ENCODE data around the gene NEUROG3. TPM values are rescaled to one million over a fixed set of nuclear protein-coding genes. Genes with fewer than 3 reads are reported as not detected.

The NEUROG3 gene
- not detected for polyA plus RNA-seq (2012; ENCODE audit: insufficient read depth, insufficient read length)

DNA sequence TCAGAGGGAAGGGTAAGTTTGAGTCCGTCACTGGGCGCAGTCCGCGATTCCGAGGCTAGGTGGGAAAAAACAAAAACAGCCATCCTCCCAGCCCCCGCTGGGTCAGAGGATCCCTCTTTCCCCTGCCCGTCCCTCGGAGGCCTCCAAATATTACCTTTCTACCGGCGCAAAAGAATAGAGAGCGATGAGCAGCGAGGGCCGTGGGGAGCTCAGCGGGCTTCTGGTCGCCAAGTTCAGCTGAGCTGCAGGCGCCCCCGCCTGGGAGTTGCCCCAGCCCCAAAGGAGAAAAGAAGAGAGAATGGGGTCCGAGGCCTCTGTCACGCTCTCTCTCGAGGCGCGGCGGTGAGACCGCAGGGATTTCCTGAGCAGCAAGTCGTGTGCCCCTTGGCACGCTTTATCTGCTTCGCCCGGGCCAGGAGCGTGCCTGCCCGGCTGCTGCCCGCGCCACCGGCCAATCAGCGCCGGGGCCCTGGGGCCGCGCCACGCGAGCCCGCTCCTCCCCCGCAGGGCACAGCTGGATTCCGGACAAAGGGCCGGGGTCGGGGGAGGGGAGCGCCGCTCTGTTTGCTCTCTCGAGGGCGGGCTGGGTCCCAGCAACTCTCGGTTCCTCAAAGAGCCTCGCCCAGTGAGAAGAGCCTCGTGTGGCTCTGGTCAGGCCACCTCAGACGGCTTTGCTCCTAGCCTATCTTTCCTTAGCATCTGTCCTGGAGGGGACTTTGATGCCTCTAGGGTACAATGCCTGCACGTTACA, at the start of gene NEUROG3:
Gene NEUROG3 (minus strand): TSS at position 367 of the 751 bp plus-strand sequence. CDS start 379 bp downstream, outside the sequence.
- no peak within 1 kb of the TSS for H3K4me3 ChIP-seq (ENCODE audit: low read length)
- no peak for DNase-seq (ENCODE audit: low read depth, low spot score)

DNA sequence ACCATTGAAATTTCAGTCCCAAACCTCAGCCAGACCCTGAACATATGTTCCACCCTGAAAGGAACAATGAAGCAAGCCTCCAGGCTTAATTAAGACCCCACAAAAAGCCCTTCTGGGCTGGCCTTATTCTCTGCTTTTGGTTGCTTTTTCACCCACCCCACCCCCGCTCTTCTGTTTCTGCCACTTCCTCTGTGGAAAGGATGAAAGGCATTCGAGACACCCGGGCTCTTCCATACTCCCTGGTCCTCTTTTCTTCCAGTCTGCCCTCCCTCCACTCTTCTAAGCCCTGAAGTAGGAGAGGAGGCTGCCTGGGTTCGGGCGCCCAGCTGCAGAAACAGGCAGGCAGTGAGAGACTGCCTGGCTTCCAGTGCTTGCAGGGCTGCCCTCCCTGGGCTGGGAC, 47.4 kb upstream of the NEUROG3 start:
- DNase-seq (ENCODE audit: low read depth, low spot score) = peak; percentile 57

GRCh38 chr10:69619626-69620025, 46.4 kb upstream of the NEUROG3 start:
- H3K4me3 ChIP-seq (ENCODE audit: low read length) = no peak overlapping the region
- DNase-seq (ENCODE audit: low read depth, low spot score) = no peak

More for the DNA sequence above, 47.4 kb upstream of the NEUROG3 start:
- no peak overlapping the region; the same call in 1 of the 2 replicates for H3K4me3 ChIP-seq (ENCODE audit: low read length)

DNA sequence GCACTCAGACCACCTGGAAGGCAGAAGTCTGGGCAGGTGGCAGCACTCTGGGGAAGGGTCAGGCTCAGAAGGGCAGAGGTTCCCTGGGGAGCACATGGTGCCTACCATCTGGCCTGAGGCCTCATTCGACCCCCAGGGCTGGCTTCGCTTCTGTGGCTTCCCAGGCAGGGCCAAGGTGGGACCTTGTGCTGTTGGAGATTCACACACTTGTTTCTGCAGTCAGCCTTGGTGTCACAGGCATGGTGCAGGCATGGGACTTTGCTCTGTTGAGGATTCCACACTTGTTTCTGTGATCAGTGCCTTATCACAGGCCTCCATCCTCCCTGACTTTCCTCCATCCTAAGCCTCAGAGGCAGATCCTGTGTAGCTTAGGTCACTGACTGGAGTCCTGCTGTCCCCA, 45.5 kb upstream of the NEUROG3 start:
- no peak overlapping the region for H3K4me3 ChIP-seq (ENCODE audit: low read length)
- DNase-seq (ENCODE audit: low read depth, low spot score) = no peak

GRCh38 chr10:69616358-69616757, 43.1 kb upstream of the NEUROG3 start:
- no peak for DNase-seq (ENCODE audit: low read depth, low spot score)
- no peak overlapping the region for H3K4me3 ChIP-seq (ENCODE audit: low read length)

DNA sequence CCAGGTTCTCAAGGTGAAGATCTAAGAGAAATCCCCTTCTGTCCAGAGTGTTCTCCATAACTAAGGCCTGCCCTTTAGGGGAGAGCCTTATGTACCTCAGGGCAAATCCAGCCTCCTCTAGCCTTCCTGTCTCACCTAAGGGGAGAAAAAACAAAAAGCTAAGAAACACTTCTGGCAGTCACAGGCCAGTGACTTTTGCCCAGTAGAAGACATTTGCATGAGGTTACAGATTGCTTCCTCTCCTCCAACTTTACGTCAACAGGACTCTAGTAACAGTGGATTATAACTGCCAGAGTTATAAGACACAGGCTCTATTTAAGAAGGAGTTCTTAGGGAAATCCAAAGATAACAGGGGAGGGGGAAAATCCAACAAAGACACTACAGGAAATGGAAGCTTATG, 40.9 kb upstream of the NEUROG3 start:
- DNase-seq (ENCODE audit: low read depth, low spot score) = no peak
- no peak overlapping the region for H3K4me3 ChIP-seq (ENCODE audit: low read length)

DNA sequence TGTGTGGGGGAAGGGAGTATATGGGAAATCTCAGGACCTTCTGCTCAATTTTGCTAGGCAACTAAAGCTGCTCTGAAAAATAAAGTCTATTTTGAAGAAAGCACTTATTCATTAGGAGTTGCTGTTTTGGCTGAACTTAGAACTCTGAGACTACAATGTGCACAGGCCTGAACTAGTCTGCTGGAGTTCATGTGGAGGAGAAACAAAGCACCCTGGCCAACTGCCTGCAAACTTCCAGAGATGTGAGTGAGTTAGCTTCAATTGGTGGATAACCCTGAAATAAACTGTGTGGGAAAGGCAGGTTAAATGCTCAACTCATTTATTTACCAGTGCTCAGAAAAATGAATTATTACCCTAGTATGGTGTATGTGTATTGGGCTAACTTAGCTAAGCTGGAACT, 39.5 kb upstream of the NEUROG3 start:
- H3K4me3 ChIP-seq (ENCODE audit: low read length) = no peak overlapping the region
- no peak for DNase-seq (ENCODE audit: low read depth, low spot score)

GRCh38 chr10:69609077-69609476, 35.9 kb upstream of the NEUROG3 start:
- H3K4me3 ChIP-seq (ENCODE audit: low read length) = no peak overlapping the region
- no peak for DNase-seq (ENCODE audit: low read depth, low spot score)

DNA sequence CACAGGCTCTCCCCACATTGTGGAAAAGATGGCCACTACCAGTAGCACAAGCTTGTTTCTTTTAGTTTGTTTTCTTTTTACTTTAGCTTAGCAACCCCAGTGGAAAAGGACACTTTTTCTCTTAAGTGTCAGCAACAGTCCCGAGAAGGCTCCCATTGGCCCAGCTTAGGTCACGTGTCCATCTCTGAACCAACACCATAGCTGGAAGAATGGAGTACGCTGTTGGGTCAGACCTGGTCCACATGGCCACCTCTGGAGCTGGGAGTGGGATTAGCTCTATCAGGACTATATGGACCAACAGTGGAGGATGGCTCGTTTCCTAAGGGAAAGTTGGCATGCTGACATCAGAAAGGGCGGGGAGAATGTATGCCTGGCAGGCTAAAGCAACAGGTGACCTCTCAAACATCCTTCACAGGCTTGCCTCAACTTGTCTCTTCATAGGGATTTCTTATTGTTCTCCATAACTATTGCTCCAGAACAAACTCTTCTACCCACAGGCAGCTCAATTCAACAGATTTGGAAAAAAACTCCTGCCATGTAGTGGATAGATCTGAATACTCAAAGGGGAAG, 27.6 kb upstream of the NEUROG3 start:
- no peak overlapping the region for H3K4me3 ChIP-seq (ENCODE audit: low read length)
- no peak for DNase-seq (ENCODE audit: low read depth, low spot score)

- DNase-seq (ENCODE audit: low read depth, low spot score) = peak; percentile 60
These were observed 15.1 kb upstream of the NEUROG3 start for GRCh38 chr10:69588358-69588757.

DNA sequence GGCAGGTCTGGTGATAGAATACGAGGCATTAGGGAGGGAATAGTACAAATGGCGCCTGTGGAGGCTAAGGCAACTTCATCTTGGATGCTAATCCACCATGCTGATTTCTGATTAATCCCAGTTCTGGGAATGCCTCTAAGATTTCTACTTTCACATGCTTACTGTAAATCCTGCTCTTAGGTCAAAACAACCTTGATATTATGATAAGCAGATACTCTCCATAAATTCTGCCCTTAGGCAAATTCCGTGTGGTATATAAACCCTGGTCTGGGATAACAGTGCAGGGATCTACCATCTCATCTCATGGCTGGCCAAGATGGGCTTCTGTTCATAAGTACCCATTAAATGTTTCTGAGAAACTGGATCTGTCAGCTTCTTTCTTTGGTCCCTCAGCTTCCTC, 11.4 kb upstream of the NEUROG3 start:
- H3K4me3 ChIP-seq (ENCODE audit: low read length) = no peak overlapping the region
- no peak for DNase-seq (ENCODE audit: low read depth, low spot score)

More at GRCh38 chr10:69588358-69588757, 15.1 kb upstream of the NEUROG3 start:
- no peak overlapping the region for H3K4me3 ChIP-seq (ENCODE audit: low read length)

DNA sequence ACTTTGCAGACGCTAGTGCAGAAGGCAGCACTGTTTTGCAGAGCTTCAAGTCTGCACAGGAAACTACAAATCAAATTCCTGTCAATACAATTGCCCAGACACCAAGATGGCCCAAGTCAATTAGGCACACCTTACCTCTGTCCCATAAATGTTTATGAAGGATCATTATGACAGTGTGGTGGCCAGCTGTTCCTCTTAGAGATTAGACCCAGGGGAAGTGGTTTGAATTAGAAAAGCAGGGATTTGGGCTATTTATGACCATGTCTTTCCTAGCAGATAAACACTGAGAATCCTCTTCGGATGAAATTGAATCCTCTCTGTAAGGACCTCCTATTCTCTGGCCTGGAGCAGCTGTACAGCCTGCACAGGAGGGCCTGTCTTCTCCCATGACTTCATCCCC, 9.9 kb upstream of the NEUROG3 start:
- no peak overlapping the region for H3K4me3 ChIP-seq (ENCODE audit: low read length)
- DNase-seq (ENCODE audit: low read depth, low spot score) = no peak

DNA sequence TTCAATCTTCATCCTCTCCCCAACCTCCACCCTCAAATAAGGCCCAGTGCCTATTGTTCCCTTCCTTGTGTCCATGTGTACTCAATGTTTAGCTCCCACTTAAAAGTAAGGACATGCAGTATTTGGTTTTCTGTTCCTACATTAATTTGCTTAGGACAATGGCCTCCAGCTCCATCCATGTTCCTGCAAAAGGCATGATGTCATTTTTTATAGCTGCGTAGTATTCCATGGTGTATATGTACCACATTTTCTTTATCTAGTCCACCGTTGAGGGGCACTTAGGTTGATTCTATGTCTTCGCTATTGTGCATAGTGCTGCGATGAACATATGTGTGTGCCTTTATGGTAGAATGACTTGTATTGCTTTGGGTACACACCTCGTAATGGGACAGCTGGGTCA, 7.2 kb upstream of the NEUROG3 start:
- DNase-seq (ENCODE audit: low read depth, low spot score) = no peak
- no peak overlapping the region for H3K4me3 ChIP-seq (ENCODE audit: low read length)

DNA sequence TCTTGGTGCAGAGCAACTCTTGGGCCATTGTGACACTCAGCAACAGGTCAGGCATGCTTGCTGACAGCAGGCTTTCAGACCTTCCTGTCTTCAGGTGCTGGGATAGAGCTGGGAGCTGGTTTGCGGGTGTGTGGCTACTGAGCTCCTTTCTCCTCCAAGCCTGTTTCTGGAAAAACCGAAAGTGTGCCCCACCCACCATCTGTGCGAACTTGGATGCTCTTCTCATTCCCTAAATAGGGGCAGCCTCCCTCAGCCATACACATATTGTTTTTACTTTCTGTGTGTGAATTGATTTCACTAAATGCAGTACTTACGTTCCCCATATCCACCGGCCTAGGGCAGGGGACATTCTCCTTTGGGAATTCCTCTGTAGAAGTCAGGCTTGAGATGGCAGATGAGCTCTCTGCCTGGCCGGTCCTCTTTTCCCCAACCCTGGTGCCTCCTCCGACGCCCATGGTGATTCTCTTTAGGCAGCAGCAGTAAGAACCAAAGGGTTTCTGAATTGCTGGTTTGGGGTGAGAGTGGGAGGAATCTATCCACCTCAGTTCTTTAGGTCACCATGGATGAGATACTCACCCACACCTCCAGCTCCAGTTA, 6.3 kb upstream of the NEUROG3 start:
- no peak for DNase-seq (ENCODE audit: low read depth, low spot score)
- H3K4me3 ChIP-seq (ENCODE audit: low read length) = no peak overlapping the region

GRCh38 chr10:69578508-69578991, 5.3 kb upstream of the NEUROG3 start:
- no peak for DNase-seq (ENCODE audit: low read depth, low spot score)
- H3K4me3 ChIP-seq (ENCODE audit: low read length) = no peak overlapping the region

DNA sequence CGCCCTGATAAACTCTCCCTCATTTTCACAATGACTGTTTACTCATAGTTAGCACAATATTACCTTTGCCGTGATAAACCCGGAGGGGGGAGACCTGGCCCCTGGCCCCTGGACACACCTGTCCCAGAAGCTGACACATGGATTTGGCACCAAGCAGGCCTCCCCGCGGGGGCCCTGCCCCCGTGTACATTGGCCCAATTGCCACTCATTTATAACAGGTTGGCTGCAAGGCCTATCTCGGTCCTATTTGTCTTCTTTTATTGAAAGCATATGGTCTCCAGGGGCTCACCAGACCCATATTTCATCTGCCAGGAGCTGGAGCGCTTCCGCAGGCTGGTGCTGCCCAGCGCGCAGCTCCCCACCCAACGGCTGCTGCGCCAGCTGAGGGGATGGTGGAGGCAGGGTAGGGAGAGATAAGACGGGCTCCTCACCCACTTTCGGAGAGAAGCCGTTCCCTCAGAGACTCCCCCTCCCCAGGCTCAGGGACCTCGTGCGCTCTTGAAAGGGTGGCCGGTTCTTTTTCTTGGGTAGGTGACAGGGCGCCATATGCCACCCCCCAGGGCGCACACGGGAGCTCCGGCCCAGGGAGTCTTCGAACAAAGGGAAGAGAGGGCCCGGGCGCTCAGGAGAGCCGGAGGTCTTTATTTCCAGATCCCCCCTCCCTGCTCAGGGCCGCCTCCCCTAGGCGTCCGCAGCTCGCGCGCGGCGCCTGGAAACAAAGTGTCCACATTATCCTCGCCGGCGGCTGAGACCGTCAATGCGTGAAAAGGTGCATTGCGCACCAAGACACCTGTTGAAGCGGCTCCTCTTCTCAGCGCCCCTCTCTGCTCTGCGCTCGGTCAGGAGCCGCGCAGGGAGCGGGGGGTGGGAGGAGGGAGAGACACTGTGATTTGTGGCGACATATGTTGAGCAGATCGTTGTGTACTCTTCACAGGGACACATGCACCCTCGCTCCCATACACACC, 4.3 kb upstream of the NEUROG3 start:
- no peak overlapping the region for H3K4me3 ChIP-seq (ENCODE audit: low read length)
- no peak for DNase-seq (ENCODE audit: low read depth, low spot score)

GRCh38 chr10:69576334-69577011, 3.3 kb upstream of the NEUROG3 start:
- no peak overlapping the region for H3K4me3 ChIP-seq (ENCODE audit: low read length)
- no peak for DNase-seq (ENCODE audit: low read depth, low spot score)

GRCh38 chr10:69575164-69575722, 2.0 kb upstream of the NEUROG3 start:
- no peak for DNase-seq (ENCODE audit: low read depth, low spot score)
- no peak overlapping the region for H3K4me3 ChIP-seq (ENCODE audit: low read length)
